Osteoblast (primary cell): ENCODE data around the gene IER2. TPM values are rescaled to one million over a fixed set of nuclear protein-coding genes. Genes with fewer than 3 reads are reported as not detected.

ENCODE experiments used
- DNase-seq: peaks from one replicate; pipeline ENCODE4 v3.0.0; 2011; ENCODE audit warnings: low spot score, mixed read lengths; ENCODE audit not compliant: insufficient read length; ENCODE audit errors: missing footprints
- H2AFZ ChIP-seq: 2 replicates; pipeline ENCODE4 v1.6.0; 2011; ENCODE audit warnings: mild to moderate bottlenecking, low read length
- H3K27ac ChIP-seq: 2 replicates; pipeline ENCODE4 v1.5.1; 2011; ENCODE audit warnings: mild to moderate bottlenecking, low read depth, low read length, moderate library complexity
- H3K27me3 ChIP-seq: 2 replicates; pipeline ENCODE4 v1.6.0; 2012; ENCODE audit warnings: mild to moderate bottlenecking, control low read depth, inconsistent platforms, low read length, moderate library complexity; ENCODE audit not compliant: insufficient read depth
- H3K36me3 ChIP-seq: 2 replicates; pipeline ENCODE4 v1.5.1; 2011; ENCODE audit warnings: mild to moderate bottlenecking, low read length, control low read depth, moderate library complexity; ENCODE audit not compliant: insufficient read depth
- H3K4me1 ChIP-seq: 2 replicates; pipeline ENCODE4 v1.5.1; 2011; ENCODE audit warnings: mild to moderate bottlenecking, low read length, control low read depth, moderate library complexity; ENCODE audit not compliant: insufficient read depth
- H3K4me2 ChIP-seq: 2 replicates; pipeline ENCODE4 v1.6.0; 2011; ENCODE audit warnings: mild to moderate bottlenecking, low read length; ENCODE audit not compliant: insufficient read depth
- H3K4me3 ChIP-seq: fragments of 200-600 bp; sonication (generic); 3 replicates; pipeline ENCODE4 v1.5.1; 2012; ENCODE audit warnings: mild to moderate bottlenecking, low read length, inconsistent platforms; ENCODE audit not compliant: insufficient read depth
- H3K79me2 ChIP-seq: 2 replicates; pipeline ENCODE4 v1.6.0; 2012; ENCODE audit warnings: mild to moderate bottlenecking, low read length, control low read depth, inconsistent platforms; ENCODE audit not compliant: insufficient read depth
- H3K9me3 ChIP-seq: 2 replicates; pipeline ENCODE4 v1.5.1; 2011; ENCODE audit warnings: low read depth, low read length, control low read depth
- H4K20me1 ChIP-seq: 2 replicates; pipeline ENCODE4 v1.6.0; 2012; ENCODE audit warnings: mild to moderate bottlenecking, low read length, control low read depth; ENCODE audit not compliant: insufficient read depth
- CTCF ChIP-seq: IDR thresholded peaks from 2 replicates; pipeline ENCODE4 v1.5.1; 2011; ENCODE audit warnings: mild to moderate bottlenecking, low read depth, low read length, moderate library complexity; ENCODE audit errors: extremely low read depth
- total RNA-seq: library from RNA; depleted of rRNA; stranded (reverse); fragments of >200 nt; gene quantifications from 2 replicates; pipeline ENCODE4 v1.2.3, GENCODE V29; 2012

Gene IER2
- total RNA-seq, 1 donor, result 14.8 TPM

- peak; percentile 99 for DNase-seq
- H3K4me2 ChIP-seq, result peak overlapping the region; percentile 97
- H3K27ac ChIP-seq, result peak overlapping the region; percentile 96
- peak; percentile 11 for TF ChIP-seq CTCF
- H2AFZ ChIP-seq, result peak overlapping the region; percentile 28
- peak overlapping the region; percentile 97 for H3K4me3 ChIP-seq
- H3K36me3 ChIP-seq, result no peaks in the 10 kb centered on the region
- H4K20me1 ChIP-seq, result peaks cover 17% of the 10 kb centered on the region
- H3K9me3 ChIP-seq, result no peaks in the 10 kb centered on the region
- H3K79me2 ChIP-seq, result peaks cover 51% of the 10 kb centered on the region
- no peaks in the 10 kb centered on the region for H3K27me3 ChIP-seq
- H3K4me1 ChIP-seq, result peaks cover 35% of the 10 kb centered on the region
These were observed 1.6 kb downstream of the IER2 start for GRCh38 chr19:13151605-13152355.

DNA sequence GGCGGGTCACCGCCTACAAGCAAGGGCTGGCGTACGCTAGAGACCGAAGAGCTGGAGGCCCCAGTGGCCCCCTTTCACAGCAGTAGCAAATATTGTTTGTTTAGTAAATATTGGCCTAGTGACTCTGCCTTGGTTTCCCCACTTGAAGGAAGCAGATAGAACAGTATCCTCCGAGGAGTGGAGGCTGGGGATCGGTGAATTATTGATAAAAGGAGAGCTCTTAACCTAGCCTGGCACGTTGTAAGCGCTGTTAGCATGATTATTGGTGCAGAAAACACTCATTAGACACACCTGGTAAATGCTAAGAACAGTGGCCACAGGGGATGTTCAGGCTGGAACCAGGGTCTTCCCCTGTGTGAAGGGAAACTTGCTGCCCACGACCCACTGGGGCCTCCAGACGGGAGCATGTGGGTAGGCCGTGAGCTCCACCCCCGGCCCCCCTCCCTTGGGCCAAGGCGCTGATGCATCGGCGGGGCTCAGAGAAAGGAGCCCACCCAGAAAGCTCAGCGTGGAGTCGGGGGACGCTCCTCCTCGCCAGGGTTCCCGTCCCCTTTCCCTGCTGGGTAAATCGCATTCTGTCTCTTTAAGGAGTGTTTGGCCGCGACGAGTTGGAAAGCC, 2.3 kb downstream of the IER2 start:
- no peaks in the 10 kb centered on the region for H3K9me3 ChIP-seq
- peak overlapping the region; percentile 97 for H3K4me2 ChIP-seq
- H3K27ac ChIP-seq, result peak overlapping the region; percentile 94
- H3K27me3 ChIP-seq, result no peaks in the 10 kb centered on the region
- H3K4me3 ChIP-seq, result peak overlapping the region; percentile 71
- H4K20me1 ChIP-seq, result peaks cover 17% of the 10 kb centered on the region
- peaks cover 35% of the 10 kb centered on the region for H3K4me1 ChIP-seq
- H3K79me2 ChIP-seq, result peaks cover 51% of the 10 kb centered on the region
- no peak for TF ChIP-seq CTCF
- peak overlapping the region; percentile 28 for H2AFZ ChIP-seq
- DNase-seq, result peak; percentile 92
- H3K36me3 ChIP-seq, result no peaks in the 10 kb centered on the region

DNA sequence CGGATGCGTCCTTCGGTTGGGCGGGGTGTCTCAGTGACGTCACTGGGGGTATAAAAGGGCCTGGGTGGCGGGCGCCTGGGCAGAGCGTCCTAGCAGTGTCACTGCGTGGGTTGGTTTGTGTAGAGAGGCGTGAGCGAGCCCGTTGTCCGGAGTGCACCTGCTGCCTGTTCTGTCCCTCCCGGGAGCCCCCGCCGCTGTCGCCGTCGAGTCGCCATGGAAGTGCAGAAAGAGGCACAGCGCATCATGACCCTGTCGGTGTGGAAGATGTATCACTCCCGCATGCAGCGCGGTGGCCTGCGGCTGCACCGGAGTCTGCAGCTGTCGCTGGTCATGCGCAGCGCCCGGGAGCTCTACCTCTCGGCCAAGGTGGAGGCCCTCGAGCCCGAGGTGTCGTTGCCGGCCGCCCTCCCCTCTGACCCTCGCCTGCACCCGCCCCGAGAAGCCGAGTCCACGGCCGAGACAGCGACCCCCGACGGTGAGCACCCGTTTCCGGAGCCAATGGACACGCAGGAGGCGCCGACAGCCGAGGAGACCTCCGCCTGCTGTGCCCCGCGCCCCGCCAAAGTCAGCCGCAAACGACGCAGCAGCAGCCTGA, 2.9 kb downstream of the IER2 start:
- H3K79me2 ChIP-seq, result peaks cover 51% of the 10 kb centered on the region
- H3K4me2 ChIP-seq, result peak overlapping the region; percentile 97
- H4K20me1 ChIP-seq, result peaks cover 17% of the 10 kb centered on the region
- no peak overlapping the region for H2AFZ ChIP-seq
- peak; percentile 98 for DNase-seq
- peak; percentile 15 for TF ChIP-seq CTCF
- no peaks in the 10 kb centered on the region for H3K27me3 ChIP-seq
- peak overlapping the region; percentile 94 for H3K27ac ChIP-seq
- no peaks in the 10 kb centered on the region for H3K9me3 ChIP-seq
- H3K4me3 ChIP-seq, result peak overlapping the region; percentile 71
- H3K36me3 ChIP-seq, result no peaks in the 10 kb centered on the region
- peaks cover 35% of the 10 kb centered on the region for H3K4me1 ChIP-seq

GRCh38 chr19:13153569-13154240, 3.5 kb downstream of the IER2 start:
- Histone ChIP-seq H4K20me1 (peaks cover 17% of the 10 kb centered on the region), H3K4me1 (peaks cover 35% of the 10 kb centered on the region), H3K27me3 (no peaks in the 10 kb centered on the region), H3K4me2 (peak overlapping the region; percentile 97), H3K4me3 (peak overlapping the region; percentile 71), H3K9me3 (no peaks in the 10 kb centered on the region), H3K27ac (peak overlapping the region; percentile 94), H3K79me2 (peaks cover 49% of the 10 kb centered on the region), H2AFZ (no peak overlapping the region), H3K36me3 (no peaks in the 10 kb centered on the region)
- TF ChIP-seq CTCF, result no peak
- peak; percentile 83 for DNase-seq
